GM12878 (cell line): ENCODE data around the gene PLB1. TPM values are rescaled to one million over a fixed set of nuclear protein-coding genes. Genes with fewer than 3 reads are reported as not detected.
A peak's percentile ranks its signal among the peaks of the same experiment; 100 is the strongest.

Source experiments
- ATAC-seq: fragments of 200-7000 bp; cut with Tn5 transposase; 3 replicates; pipeline ENCODE4 v1.9.1; 2020; ENCODE audit warnings: mild to moderate bottlenecking, moderate library complexity
- BruUV-seq: library from RNA; stranded (reverse); fragments of 400-500 nt; replicated peaks from 2 replicates; lab custom pipeline; 2021; lab: Mats Ljungman, UMichigan
- CTCF ChIA-PET: fragments of 300-600 bp; sonication (Branson Sonifier 250); formaldehyde crosslinking; extraction: SDS; loops from one replicate; lab custom pipeline; 2021; ENCODE audit warnings: inconsistent platforms; lab: Yijun Ruan, JAX
- POLR2A ChIA-PET: fragments of 350-600 bp; formaldehyde crosslinking; extraction: SDS; loops from one replicate; lab custom pipeline; 2021; ENCODE audit warnings: inconsistent platforms; lab: Charles Lee
- RAD21 ChIA-PET: fragments of 300-600 bp; sonication (Branson Sonifier 250); formaldehyde crosslinking; loops from one replicate; lab custom pipeline; 2023; ENCODE audit warnings: antibody characterized with exemption; ENCODE audit not compliant: unreplicated experiment; lab: Charles Lee
- SMC1A ChIA-PET: fragments of 300-600 bp; sonication (Branson Sonifier 250); formaldehyde crosslinking; loops from one replicate; lab custom pipeline; 2023; ENCODE audit not compliant: unreplicated experiment, uncharacterized antibody; lab: Charles Lee
- DNase-seq: peaks from one replicate; pipeline ENCODE4 v3.0.0-alpha.2; 2011; ENCODE audit warnings: low read depth, low spot score
- FAIRE-seq: peaks from 3 replicates; lab custom pipeline; 2011; peaks lifted over from hg19 to GRCh38; lab: Jason Lieb, UNC
- H2AFZ ChIP-seq: 2 replicates; pipeline ENCODE4 v1.6.0; 2011; ENCODE audit warnings: low read depth, low read length, control low read depth; ENCODE audit not compliant: control insufficient read depth
- H3K27ac ChIP-seq: 2 replicates; pipeline ENCODE4 v1.5.1; 2011; ENCODE audit warnings: control low read depth; ENCODE audit not compliant: control insufficient read depth, insufficient read depth
- H3K27me3 ChIP-seq, 2 experiments: replicated peaks in 1 of 2; 2 replicates each; pipeline versions ENCODE4 v1.6.0 to v1.6.1; 2011; ENCODE audit warnings: low read length in 1 of 2; ENCODE audit not compliant: control insufficient read depth in 2 of 2, insufficient read depth in 2 of 2
- H3K36me3 ChIP-seq, 2 experiments: 2 replicates each; pipeline ENCODE4 v1.5.1; 2011; ENCODE audit warnings: low read length in 1 of 2; ENCODE audit not compliant: control insufficient read depth in 2 of 2, insufficient read depth in 2 of 2
- H3K4me1 ChIP-seq: 2 replicates; pipeline ENCODE4 v1.6.1; 2011; ENCODE audit warnings: mild to moderate bottlenecking, low read length, moderate library complexity, mixed read lengths; ENCODE audit not compliant: control insufficient read depth, insufficient read depth
- H3K4me2 ChIP-seq: 2 replicates; pipeline ENCODE4 v1.6.0; 2011; ENCODE audit warnings: control low read depth; ENCODE audit not compliant: control insufficient read depth, insufficient read depth
- H3K4me3 ChIP-seq: fragments of 200-600 bp; sonication (generic); 2 replicates; pipeline ENCODE4 v1.5.1; 2016
- H3K79me2 ChIP-seq: 2 replicates; pipeline ENCODE4 v1.6.0; 2011; ENCODE audit warnings: low read length; ENCODE audit not compliant: control insufficient read depth, insufficient read depth
- H3K9ac ChIP-seq: 2 replicates; pipeline ENCODE4 v1.8.0; 2011; ENCODE audit warnings: low read length, control low read depth, mixed read lengths; ENCODE audit not compliant: control insufficient read depth, insufficient read depth
- H3K9me3 ChIP-seq: replicated peaks from 3 replicates; pipeline ENCODE4 v1.5.1; 2011; ENCODE audit warnings: mild to moderate bottlenecking, low read length; ENCODE audit not compliant: control insufficient read depth, insufficient read depth
- H4K20me1 ChIP-seq: 2 replicates; pipeline ENCODE4 v1.6.0; 2011; ENCODE audit not compliant: control insufficient read depth, insufficient read depth
- CREM ChIP-seq: IDR thresholded peaks from 2 replicates; pipeline ENCODE4 v1.6.1; 2014; ENCODE audit warnings: antibody characterized with exemption, low read depth
- EZH2 ChIP-seq: IDR thresholded peaks from 2 replicates; pipeline ENCODE4 v1.6.1; 2012; ENCODE audit warnings: low read depth, mild to moderate bottlenecking, control low read depth, inconsistent platforms, low read length, borderline replicate concordance; ENCODE audit not compliant: control insufficient read depth
- HDGF ChIP-seq: fragments of 450-650 bp; IDR thresholded peaks from 2 replicates; pipeline ENCODE4 v1.6.1; 2016; ENCODE audit warnings: antibody characterized with exemption
- PAX8 ChIP-seq: fragments of 450-650 bp; IDR thresholded peaks from 2 replicates; pipeline ENCODE4 v1.6.1; 2017; ENCODE audit warnings: mild to moderate bottlenecking, moderate library complexity
- POLR2AphosphoS2 ChIP-seq: IDR thresholded peaks from 2 replicates; pipeline ENCODE4 v1.6.1; 2011; ENCODE audit warnings: low read depth, mild to moderate bottlenecking, low read length, improper control_type of control experiment, moderate library complexity
- RBBP5 ChIP-seq: fragments of 200-600 bp; sonication (generic); conservative IDR thresholded peaks from 2 replicates; pipeline ENCODE4 v1.6.1; 2016
- RELA ChIP-seq: fragments of 450-650 bp; IDR thresholded peaks from 2 replicates; pipeline ENCODE4 v1.8.0; 2014; ENCODE audit warnings: borderline replicate concordance; ENCODE audit not compliant: partially characterized antibody
- SIN3A ChIP-seq: IDR thresholded peaks from 2 replicates; pipeline ENCODE4 v1.6.1; 2012; ENCODE audit warnings: low read depth, low read length, improper control_type of control experiment
- SMAD5 ChIP-seq: IDR thresholded peaks from 2 replicates; pipeline ENCODE4 v1.6.1; 2016; ENCODE audit warnings: antibody characterized with exemption, low read depth
- TAF1 ChIP-seq: IDR thresholded peaks from 2 replicates; pipeline ENCODE4 v1.6.1; 2011; ENCODE audit warnings: mild to moderate bottlenecking, low read depth, low read length, borderline replicate concordance
- TARDBP ChIP-seq: IDR thresholded peaks from 2 replicates; pipeline ENCODE4 v1.6.1; 2016; ENCODE audit warnings: borderline replicate concordance
- TBL1XR1 ChIP-seq: IDR thresholded peaks from 2 replicates; pipeline ENCODE4 v1.6.1; 2012; ENCODE audit warnings: low read depth, low read length, improper control_type of control experiment
- TCF3 ChIP-seq: IDR thresholded peaks from 2 replicates; pipeline ENCODE4 v1.6.1; 2012; ENCODE audit warnings: low read depth, mild to moderate bottlenecking, low read length, borderline replicate concordance; ENCODE audit not compliant: insufficient read depth
- ZNF207 ChIP-seq: fragments of 450-650 bp; IDR thresholded peaks from 2 replicates; pipeline ENCODE4 v1.6.1; 2014; ENCODE audit warnings: antibody characterized with exemption, mild to moderate bottlenecking, borderline replicate concordance
- ZNF24 ChIP-seq: fragments of 450-650 bp; IDR thresholded peaks from 2 replicates; pipeline ENCODE4 v1.6.1; 2017; ENCODE audit warnings: antibody characterized with exemption, mild to moderate bottlenecking
- WGBS: methylation state at CpG from one replicate; pipeline ENCODE4 v1.1.6; 2016; ENCODE audit warnings: low lambda C conversion rate; ENCODE audit not compliant: insufficient replicate concordance, insufficient coverage; ENCODE audit errors: missing lambda C conversion rate; 5-methylcytosine and 5-hydroxymethylcytosine counted together
- in situ Hi-C: fragments of 300-500 bp; cut with MboI; formaldehyde crosslinking; loops from 9 replicates; pipeline ENCODE4 v1.14.3; 2018; ENCODE audit warnings: mixed read lengths
- intact Hi-C: fragments of 100-400 bp; cut with micrococcal nuclease; formaldehyde crosslinking; loops from one replicate; pipeline ENCODE4 v1.14.2; 2022; ENCODE audit not compliant: unreplicated experiment
- polyA plus RNA-seq, 11 experiments: library from polyadenylated mRNA; depleted of rRNA in 4 of 11; unstranded in 6 of 11; stranded (reverse) in 5 of 11; fragments of >200 nt; fragmentation: Nextera tagmentation in 4 of 11; fragmentation: Illumina TruSeq in 1 of 11; extraction: Ambion mirVana in 4 of 11; extraction: Trizol in 1 of 11; gene quantifications; 1 replicate in 1 of 11; 2 replicates in 10 of 11; pipeline versions ENCODE4 v1.2.1 to v1.2.3, GENCODE V29; 2011 to 2016; ENCODE audit warnings: inconsistent platforms in 2 of 11, missing spikeins in 2 of 11, low read depth in 1 of 11
- total RNA-seq, 4 experiments: library from RNA; depleted of rRNA in 3 of 4; stranded (reverse); fragments of >200 nt in 3 of 4; fragmentation: Illumina TruSeq in 1 of 4; extraction: Trizol in 1 of 4; gene quantifications; 2 replicates each; pipeline versions ENCODE4 v1.2.1 to v1.2.3, GENCODE V29; 2013 to 2021
- TF ChIP-seq, protein P1 (sequence below): fragments of 450-650 bp; IDR thresholded peaks from 2 replicates; pipeline ENCODE4 v1.6.1; 2017; ENCODE audit warnings: mild to moderate bottlenecking, low read depth, inconsistent platforms; ENCODE audit not compliant: poor library complexity, severe bottlenecking
- TF ChIP-seq, protein P2 (sequence below): fragments of 450-650 bp; IDR thresholded peaks from 2 replicates; pipeline ENCODE4 v1.6.1; 2018; ENCODE audit warnings: borderline replicate concordance, mild to moderate bottlenecking; ENCODE audit not compliant: partially characterized antibody
- TF ChIP-seq, protein P3 (sequence below): fragments of 150-350 bp; IDR thresholded peaks from 2 replicates; pipeline ENCODE4 v1.6.1; 2016; ENCODE audit warnings: low read depth, low read length

The PLB1 gene
- total and polyA plus RNA-seq, 10 of the 15 experiments (the other 5 are each of a cell fraction or from before 2014, with no cell fraction given): 0.03 to 0.49 (median 0.28) TPM

DNA sequence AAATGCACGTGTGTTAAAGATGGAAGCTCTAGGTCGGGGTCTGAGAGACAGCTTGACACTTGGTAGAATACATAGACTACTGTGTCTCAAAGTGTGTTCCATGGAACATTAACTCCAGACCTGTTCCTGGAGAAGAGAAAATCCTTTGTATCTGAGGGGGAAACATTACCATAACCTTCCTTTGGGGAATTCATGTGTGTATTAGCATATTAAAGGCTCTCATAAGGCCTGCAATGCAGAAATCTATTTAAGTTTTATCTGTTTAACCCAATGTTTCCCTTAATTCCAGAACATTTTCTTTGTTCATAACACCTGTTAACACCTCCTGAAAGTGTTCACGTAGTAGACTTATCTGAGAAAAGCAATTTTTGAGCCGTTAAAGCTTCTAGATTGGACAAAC is 99.5 kb downstream of the PLB1 start:
- POLR2A ChIA-PET: interaction anchor here (1.0 to 2.8 kb wide), 3 partner anchors 153 to 160 kb away, joined by 3 to 16 read pairs (median 4); no protein-coding TSS in a partner anchor
- CTCF ChIA-PET: interaction anchor here (0.6 to 6.3 kb wide), 32 partner anchors 9 to 664 kb away, joined by 3 to 155 read pairs (median 8); partner anchors contain the start of gene PPP1CB
- TF ChIP-seq SMAD5 (no peak), POLR2AphosphoS2 (no peak), RBBP5 (no peak), EZH2 (no peak), PAX8 (no peak), CREM (no peak), TBL1XR1 (no peak), RELA (no peak), HDGF (no peak), TARDBP (no peak), SIN3A (no peak), TCF3 (no peak), ZNF207 (no peak), ZNF24 (no peak), TAF1 (no peak)
- TF ChIP-seq, protein P1, sequence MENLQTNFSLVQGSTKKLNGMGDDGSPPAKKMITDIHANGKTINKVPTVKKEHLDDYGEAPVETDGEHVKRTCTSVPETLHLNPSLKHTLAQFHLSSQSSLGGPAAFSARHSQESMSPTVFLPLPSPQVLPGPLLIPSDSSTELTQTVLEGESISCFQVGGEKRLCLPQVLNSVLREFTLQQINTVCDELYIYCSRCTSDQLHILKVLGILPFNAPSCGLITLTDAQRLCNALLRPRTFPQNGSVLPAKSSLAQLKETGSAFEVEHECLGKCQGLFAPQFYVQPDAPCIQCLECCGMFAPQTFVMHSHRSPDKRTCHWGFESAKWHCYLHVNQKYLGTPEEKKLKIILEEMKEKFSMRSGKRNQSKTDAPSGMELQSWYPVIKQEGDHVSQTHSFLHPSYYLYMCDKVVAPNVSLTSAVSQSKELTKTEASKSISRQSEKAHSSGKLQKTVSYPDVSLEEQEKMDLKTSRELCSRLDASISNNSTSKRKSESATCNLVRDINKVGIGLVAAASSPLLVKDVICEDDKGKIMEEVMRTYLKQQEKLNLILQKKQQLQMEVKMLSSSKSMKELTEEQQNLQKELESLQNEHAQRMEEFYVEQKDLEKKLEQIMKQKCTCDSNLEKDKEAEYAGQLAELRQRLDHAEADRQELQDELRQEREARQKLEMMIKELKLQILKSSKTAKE: no peak
- TF ChIP-seq, protein P2, sequence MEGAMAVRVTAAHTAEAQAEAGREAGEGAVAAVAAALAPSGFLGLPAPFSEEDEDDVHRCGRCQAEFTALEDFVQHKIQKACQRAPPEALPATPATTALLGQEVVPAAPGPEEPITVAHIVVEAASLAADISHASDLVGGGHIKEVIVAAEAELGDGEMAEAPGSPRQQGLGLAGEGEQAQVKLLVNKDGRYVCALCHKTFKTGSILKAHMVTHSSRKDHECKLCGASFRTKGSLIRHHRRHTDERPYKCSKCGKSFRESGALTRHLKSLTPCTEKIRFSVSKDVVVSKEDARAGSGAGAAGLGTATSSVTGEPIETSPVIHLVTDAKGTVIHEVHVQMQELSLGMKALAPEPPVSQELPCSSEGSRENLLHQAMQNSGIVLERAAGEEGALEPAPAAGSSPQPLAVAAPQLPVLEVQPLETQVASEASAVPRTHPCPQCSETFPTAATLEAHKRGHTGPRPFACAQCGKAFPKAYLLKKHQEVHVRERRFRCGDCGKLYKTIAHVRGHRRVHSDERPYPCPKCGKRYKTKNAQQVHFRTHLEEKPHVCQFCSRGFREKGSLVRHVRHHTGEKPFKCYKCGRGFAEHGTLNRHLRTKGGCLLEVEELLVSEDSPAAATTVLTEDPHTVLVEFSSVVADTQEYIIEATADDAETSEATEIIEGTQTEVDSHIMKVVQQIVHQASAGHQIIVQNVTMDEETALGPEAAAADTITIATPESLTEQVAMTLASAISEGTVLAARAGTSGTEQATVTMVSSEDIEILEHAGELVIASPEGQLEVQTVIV: no peak
- TF ChIP-seq, protein P3, sequence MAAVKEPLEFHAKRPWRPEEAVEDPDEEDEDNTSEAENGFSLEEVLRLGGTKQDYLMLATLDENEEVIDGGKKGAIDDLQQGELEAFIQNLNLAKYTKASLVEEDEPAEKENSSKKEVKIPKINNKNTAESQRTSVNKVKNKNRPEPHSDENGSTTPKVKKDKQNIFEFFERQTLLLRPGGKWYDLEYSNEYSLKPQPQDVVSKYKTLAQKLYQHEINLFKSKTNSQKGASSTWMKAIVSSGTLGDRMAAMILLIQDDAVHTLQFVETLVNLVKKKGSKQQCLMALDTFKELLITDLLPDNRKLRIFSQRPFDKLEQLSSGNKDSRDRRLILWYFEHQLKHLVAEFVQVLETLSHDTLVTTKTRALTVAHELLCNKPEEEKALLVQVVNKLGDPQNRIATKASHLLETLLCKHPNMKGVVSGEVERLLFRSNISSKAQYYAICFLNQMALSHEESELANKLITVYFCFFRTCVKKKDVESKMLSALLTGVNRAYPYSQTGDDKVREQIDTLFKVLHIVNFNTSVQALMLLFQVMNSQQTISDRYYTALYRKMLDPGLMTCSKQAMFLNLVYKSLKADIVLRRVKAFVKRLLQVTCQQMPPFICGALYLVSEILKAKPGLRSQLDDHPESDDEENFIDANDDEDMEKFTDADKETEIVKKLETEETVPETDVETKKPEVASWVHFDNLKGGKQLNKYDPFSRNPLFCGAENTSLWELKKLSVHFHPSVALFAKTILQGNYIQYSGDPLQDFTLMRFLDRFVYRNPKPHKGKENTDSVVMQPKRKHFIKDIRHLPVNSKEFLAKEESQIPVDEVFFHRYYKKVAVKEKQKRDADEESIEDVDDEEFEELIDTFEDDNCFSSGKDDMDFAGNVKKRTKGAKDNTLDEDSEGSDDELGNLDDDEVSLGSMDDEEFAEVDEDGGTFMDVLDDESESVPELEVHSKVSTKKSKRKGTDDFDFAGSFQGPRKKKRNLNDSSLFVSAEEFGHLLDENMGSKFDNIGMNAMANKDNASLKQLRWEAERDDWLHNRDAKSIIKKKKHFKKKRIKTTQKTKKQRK: no peak

More for the DNA sequence above, 99.5 kb downstream of the PLB1 start:
- in situ Hi-C loops: loop anchor here (5.0 kb wide), 1 partner anchor 157 kb away; the partner anchor contains the start of gene PPP1CB
- Histone ChIP-seq H3K4me3 (no peak overlapping the region), H3K4me2 (no peak overlapping the region), H3K9ac (no peak overlapping the region), H4K20me1 (no peaks in the 10 kb centered on the region), H3K79me2 (no peaks in the 10 kb centered on the region), H3K9me3 (no peaks in the 10 kb centered on the region), H3K4me1 (0 out of 2 replicates have a peak, but pooled peaks cover 3% of the 10 kb centered on the region), H3K27ac (no peak overlapping the region), H3K27me3 (no peaks in the 10 kb centered on the region; a peak in 1 of 4 replicates), H2AFZ (no peak overlapping the region), H3K36me3 (no peaks in the 10 kb centered on the region)
- ChIA-PET SMC1A (interaction anchor here (0.9 to 3.2 kb wide), 26 partner anchors 11 to 284 kb away, joined by 3 to 36 read pairs (median 5); partner anchors contain the start of genes PPP1CB and TRMT61B), RAD21 (interaction anchor here (0.6 to 4.7 kb wide), 15 partner anchors 29 to 399 kb away, joined by 3 to 61 read pairs (median 4); partner anchors contain the start of gene PPP1CB)
- BruUV-seq: no TSS peak
- ATAC-seq (no peak), FAIRE-seq (peak; percentile 18), DNase-seq (no peak)
- intact Hi-C loops: no loop called here
- 25% methylated on average over 4 of the region's 4 CpGs for WGBS
